ENCODE measurements around the gene BAZ2B. TPM values are rescaled to one million over a fixed set of nuclear protein-coding genes. Genes with fewer than 3 reads are reported as not detected.
A peak's percentile ranks its signal among the peaks of the same experiment; 100 is the strongest.

BAZ2B gene
- total RNA-seq, 1 experiment from 2014 or later, result 19.9 TPM

DNA sequence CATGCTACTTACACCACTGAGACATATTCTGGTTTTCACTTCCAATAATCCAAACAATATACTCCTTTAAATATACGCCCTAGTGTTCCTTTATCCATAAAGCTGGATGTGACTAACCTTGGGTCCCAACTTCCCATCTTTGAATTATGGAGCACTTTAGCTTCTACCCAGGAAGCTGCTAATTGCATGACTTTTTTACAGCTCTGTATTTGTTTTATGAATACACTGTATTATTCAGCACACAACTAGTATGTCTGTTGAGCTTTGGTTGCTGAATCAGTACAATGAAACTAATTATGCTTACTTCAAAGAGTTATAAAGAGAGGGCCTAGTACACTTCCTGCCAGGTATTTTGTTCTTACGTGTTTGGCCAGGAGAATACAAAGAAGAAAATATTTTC is 118.5 kb downstream of the BAZ2B start:
- peak; percentile 13 for DNase-seq (ENCODE audit: low read depth, low spot score)
- Histone ChIP-seq H4K20me1 (ENCODE audit: insufficient read depth) (no peaks in the 10 kb centered on the region), H3K27me3 (ENCODE audit: insufficient read depth, low read length) (no peaks in the 10 kb centered on the region), H3K9me3 (ENCODE audit: control insufficient read depth in 1 of 2, insufficient read depth in 1 of 2, low read depth in 1 of 2, low read length in 2 of 2) (no peaks in the 10 kb centered on the region), H3K4me2 (ENCODE audit: low read length) (peak overlapping the region; percentile 58), H3K9ac (ENCODE audit: low read length) (no peak overlapping the region), H3K79me2 (ENCODE audit: insufficient read depth, low read length) (no peaks in the 10 kb centered on the region), H3K9me2 (ENCODE audit: insufficient read depth) (no peaks in the 10 kb centered on the region), H3K36me3 (ENCODE audit: control insufficient read depth in 1 of 2, insufficient read depth in 2 of 2, low read length in 2 of 2) (no peaks in the 10 kb centered on the region), H3K4me1 (ENCODE audit: control insufficient read depth in 1 of 2, insufficient read depth in 2 of 2, low read length in 2 of 2) (peaks cover 5 to 23% of the 10 kb centered on the region in 2 experiments; a peak in 3 of 4 replicates), H3K4me3 (replicated peaks in 1 of 2; ENCODE audit: low read depth in 1 of 2, low read length in 2 of 2) (no peak overlapping the region), H2AFZ (ENCODE audit: low read depth, low read length, poor library complexity, severe bottlenecking) (no peak overlapping the region), H3K27ac (ENCODE audit: low read depth, low read length) (peak overlapping the region; percentile 43; the same call in 1 of the 2 replicates)
- ATAC-seq, result peak; percentile 46; the same call in 1 of the 2 replicates
- POLR2A ChIA-PET, result no interaction called here
- TF ChIP-seq, protein P1, sequence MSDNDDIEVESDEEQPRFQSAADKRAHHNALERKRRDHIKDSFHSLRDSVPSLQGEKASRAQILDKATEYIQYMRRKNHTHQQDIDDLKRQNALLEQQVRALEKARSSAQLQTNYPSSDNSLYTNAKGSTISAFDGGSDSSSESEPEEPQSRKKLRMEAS (IDR thresholded peaks at IDR 0.05), result no peak
- TF ChIP-seq POLR2AphosphoS5 (IDR thresholded peaks at IDR 0.05; ENCODE audit: low read depth, low read length), result no peak
- TF ChIP-seq, protein P2, sequence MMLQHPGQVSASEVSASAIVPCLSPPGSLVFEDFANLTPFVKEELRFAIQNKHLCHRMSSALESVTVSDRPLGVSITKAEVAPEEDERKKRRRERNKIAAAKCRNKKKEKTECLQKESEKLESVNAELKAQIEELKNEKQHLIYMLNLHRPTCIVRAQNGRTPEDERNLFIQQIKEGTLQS (IDR thresholded peaks at IDR 0.05), result no peak
- TF ChIP-seq, protein P3, sequence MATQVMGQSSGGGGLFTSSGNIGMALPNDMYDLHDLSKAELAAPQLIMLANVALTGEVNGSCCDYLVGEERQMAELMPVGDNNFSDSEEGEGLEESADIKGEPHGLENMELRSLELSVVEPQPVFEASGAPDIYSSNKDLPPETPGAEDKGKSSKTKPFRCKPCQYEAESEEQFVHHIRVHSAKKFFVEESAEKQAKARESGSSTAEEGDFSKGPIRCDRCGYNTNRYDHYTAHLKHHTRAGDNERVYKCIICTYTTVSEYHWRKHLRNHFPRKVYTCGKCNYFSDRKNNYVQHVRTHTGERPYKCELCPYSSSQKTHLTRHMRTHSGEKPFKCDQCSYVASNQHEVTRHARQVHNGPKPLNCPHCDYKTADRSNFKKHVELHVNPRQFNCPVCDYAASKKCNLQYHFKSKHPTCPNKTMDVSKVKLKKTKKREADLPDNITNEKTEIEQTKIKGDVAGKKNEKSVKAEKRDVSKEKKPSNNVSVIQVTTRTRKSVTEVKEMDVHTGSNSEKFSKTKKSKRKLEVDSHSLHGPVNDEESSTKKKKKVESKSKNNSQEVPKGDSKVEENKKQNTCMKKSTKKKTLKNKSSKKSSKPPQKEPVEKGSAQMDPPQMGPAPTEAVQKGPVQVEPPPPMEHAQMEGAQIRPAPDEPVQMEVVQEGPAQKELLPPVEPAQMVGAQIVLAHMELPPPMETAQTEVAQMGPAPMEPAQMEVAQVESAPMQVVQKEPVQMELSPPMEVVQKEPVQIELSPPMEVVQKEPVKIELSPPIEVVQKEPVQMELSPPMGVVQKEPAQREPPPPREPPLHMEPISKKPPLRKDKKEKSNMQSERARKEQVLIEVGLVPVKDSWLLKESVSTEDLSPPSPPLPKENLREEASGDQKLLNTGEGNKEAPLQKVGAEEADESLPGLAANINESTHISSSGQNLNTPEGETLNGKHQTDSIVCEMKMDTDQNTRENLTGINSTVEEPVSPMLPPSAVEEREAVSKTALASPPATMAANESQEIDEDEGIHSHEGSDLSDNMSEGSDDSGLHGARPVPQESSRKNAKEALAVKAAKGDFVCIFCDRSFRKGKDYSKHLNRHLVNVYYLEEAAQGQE (IDR thresholded peaks at IDR 0.05; ENCODE audit: low read depth), result no peak
- no peak for TF ChIP-seq FOSL1 (IDR thresholded peaks at IDR 0.05; ENCODE audit: low read depth)
- TF ChIP-seq ZNF274 (IDR thresholded peaks at IDR 0.05; ENCODE audit: low read depth, low read length), result no peak
- no peak for TF ChIP-seq YY1 (IDR thresholded peaks at IDR 0.05; ENCODE audit: extremely low read depth, insufficient replicate concordance, low read depth, low read length)
- TF ChIP-seq EGR1 (IDR thresholded peaks at IDR 0.05; ENCODE audit: low read depth), result no peak
- peak; percentile 25; the same call in 1 of the 2 replicates for TF ChIP-seq JUND (IDR thresholded peaks at IDR 0.05)
- no peak for TF ChIP-seq SIN3A (IDR thresholded peaks at IDR 0.05; ENCODE audit: low read depth)
- peak; percentile 52; the same call in 1 of the 2 replicates for TF ChIP-seq SP1 (IDR thresholded peaks at IDR 0.05; ENCODE audit: low read depth)
- no peak for TF ChIP-seq POLR2A (IDR thresholded peaks at IDR 0.05; ENCODE audit: borderline replicate concordance, extremely low read depth, insufficient read depth, insufficient read length)
- no peak for TF ChIP-seq EZH2phosphoT487 (IDR thresholded peaks at IDR 0.05; ENCODE audit: borderline replicate concordance)
- RAD21 ChIA-PET (ENCODE audit: low non-redundant PET in 1 of 2, low total read pairs in 2 of 2, uncharacterized antibody in 2 of 2, unreplicated experiment in 2 of 2), result no interaction called here
- CTCF ChIA-PET, result no interaction called here
- intact Hi-C loops (cut with micrococcal nuclease), result no loop called here
- no TSS peak for BruUV-seq (replicated peaks)
